GM19463 (cell line): ENCODE results near the gene CSTPP1.
"Not testable (repeated sequence)": the region's sequence is repeated elsewhere in the genome, so short reads cannot be mapped to it uniquely, and the experiment has no call there.

Experiments
- ATAC-seq: cut with Tn5 transposase; IDR thresholded peaks from one replicate; pipeline ENCODE4 v1.9.1; 2021; ENCODE audit warnings: mild to moderate bottlenecking, moderate library complexity; ENCODE audit not compliant: unreplicated experiment

CSTPP1 gene

DNA sequence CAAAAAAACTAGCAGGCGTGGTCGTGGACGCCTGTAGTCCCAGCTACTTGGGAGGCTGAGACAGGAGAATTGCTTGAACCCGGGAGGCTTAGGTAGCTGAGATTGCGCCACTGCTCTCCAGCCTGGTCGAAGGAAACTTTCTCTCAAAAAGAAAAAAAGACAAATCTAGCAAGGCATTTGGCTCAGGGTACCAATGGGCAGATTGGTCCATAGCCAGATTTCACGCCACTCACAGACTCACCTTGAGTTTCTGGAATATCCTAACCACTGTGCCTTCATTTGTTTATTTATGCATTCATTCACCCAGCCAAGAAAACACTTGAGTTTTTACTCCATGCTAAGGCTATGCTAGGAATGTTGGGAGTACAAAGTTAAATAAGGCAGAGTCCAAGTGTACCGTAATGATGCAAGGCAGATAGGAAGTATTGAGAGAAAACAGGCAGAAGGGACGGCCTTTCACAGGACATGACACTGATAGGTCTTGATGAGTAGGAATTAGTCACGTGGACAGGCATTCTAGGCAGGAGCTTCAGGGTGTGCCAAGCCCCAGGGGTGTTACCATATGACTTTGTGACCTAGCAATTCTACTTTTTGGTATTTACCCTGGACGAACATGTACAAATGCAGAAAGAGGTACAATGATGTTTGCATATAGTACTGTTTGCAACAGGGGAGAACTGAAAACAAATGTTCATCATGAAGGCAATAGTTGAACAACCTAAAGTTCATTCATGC, 252.7 kb downstream of the CSTPP1 start:
- no peak for ATAC-seq

DNA sequence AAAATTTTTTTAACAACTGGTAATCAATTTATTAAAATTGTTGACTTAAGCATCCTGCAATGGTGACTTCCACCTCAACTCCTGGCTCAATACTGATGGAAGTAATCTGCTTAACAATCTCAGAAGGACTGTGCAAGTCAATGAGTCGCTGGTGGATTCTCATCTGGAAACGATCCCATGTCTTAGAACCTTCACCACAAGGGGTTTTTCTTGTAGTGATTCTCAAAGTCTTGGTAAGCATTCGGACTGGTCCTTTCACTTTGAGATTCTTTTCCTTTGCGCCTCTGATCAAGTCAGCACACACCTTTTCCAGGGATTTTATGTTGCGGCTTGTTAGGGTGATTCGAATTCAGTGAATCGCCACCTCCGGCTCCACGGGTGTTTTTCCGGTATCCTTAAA, 254.6 kb downstream of the CSTPP1 start:
- not testable (repeated sequence) for ATAC-seq

DNA sequence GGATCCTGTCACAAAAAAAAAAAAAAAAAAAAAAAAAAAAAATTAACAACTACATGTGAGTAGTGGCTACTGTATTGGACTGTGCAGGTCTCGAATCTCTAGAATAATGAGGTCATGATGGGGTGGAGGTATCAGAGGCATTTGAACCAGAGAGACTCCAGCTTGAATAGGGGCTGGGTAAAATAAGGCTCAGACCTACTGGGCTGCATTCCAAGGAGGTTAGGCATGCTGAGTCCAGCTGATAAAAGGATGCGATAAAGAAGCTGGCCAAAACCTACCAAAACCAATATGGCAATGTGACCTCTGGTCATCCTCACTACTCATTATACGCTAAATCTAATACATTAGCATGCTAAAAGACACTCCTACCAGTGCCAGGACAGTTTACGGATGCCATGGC, 255.6 kb downstream of the CSTPP1 start:
- no peak for ATAC-seq

DNA sequence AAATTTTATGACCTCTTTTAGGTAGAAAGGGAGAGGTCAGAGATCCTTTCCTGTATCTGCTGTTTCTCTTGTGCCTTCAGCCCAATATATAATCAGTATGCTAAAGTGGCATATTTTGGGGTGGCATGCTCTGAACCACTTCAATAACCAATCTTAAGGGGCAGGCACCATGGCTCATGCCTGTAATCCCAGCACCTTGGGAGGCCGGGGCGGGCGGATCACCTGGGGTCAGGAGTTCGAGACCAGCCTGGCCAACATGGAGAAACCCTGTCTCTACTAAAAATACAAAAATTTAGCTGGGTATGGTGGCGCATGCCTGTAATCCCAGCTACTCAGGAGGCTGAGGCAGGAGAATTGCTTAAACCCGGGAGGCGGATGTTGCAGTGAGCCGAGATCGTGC, 261.6 kb downstream of the CSTPP1 start:
- ATAC-seq, result not testable (repeated sequence)

DNA sequence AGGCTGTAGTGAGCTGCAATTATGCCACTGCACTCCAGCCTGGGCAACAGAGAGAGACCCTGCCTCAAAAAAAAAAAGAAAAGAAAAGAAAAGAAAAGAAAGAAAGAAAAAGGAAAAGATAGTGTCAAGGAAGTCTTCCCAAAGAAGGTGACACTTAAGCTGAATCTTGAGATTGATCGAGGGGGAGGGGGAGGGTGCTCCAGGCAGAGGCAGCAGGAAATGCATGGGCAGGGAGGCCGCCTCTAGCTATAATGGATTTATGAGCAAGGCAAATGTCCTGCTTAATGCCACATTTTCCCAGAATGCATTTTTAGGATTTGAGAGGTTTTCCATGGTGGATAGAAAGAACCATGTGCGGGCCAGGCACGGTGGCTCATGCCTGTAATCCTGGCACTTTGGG, 264.5 kb downstream of the CSTPP1 start:
- ATAC-seq, result no peak

DNA sequence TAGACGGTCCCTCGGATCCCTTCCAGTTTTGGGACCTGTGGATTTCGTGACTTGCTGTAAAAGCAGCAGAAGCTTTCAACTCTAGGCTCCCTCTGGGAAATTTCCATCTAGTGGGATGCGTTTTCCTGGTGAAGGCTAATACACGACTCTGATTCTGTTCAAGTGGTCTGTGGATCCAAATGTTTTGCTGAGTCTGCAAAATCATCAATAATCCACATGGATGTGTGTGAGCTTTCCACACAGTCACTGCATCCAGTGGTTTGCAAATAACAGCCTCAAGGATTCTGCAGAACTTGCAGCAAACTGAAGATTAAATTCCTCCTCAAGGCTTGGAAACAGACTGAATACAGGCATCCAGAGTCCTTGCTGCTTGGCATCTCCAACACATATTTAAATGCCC, 266.0 kb downstream of the CSTPP1 start:
- ATAC-seq, result no peak

DNA sequence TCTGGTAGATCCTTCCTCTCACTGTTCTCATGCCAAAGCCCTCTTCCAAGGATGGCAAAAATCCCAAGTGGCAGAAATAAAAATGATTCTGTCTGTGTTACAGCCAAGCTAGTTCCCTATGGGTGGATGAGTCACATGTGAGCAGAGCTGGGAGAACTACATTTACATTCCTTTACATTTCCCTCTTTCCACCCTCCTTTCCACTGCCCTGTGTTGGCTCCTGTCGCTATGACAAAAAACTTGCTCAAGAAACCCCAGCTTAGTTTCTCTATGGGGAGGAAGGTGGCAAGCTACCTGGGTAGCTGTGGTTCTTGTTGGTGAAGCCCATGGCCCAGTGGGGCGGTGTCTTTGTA, 268.1 kb downstream of the CSTPP1 start:
- no peak for ATAC-seq

DNA sequence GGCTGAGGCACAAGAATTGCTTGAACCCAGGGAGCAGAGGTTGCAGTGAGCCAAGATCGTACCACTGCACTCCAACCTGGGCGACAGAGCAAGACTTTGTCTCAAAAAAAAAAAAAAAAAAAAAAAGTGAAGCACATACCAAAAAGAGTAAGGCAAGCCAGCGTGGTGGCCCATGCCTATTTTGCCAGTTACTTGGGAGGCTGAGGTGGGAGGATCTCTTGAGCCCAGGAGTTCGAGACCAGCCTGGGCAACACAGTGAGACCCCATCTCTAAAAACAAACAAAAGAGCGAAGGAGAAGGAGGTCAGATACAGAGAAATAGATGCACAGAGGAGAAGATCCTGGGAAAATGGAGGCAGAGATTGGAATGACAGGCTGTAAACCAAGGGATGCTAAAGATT, 270.0 kb downstream of the CSTPP1 start:
- ATAC-seq, result not testable (repeated sequence)

DNA sequence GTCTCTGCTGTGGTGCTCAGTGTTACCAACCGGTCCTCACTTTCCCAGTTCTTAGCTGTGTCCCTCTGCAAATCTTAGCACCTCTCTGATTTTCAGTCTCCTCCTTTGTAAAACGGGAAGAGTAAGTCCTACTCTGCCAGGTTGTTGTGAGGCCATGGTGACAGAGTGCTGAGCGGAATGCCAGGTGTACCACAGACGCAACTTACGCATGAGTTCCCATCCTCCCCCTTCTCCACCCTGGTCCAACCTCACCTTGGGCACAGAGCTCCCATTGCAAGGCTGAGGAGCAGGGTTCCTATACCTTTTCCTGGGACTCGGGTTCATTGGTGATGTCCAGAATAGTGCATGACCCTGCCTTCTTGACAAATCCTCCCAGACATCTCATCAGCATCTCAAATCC, 270.9 kb downstream of the CSTPP1 start:
- ATAC-seq, result no peak

DNA sequence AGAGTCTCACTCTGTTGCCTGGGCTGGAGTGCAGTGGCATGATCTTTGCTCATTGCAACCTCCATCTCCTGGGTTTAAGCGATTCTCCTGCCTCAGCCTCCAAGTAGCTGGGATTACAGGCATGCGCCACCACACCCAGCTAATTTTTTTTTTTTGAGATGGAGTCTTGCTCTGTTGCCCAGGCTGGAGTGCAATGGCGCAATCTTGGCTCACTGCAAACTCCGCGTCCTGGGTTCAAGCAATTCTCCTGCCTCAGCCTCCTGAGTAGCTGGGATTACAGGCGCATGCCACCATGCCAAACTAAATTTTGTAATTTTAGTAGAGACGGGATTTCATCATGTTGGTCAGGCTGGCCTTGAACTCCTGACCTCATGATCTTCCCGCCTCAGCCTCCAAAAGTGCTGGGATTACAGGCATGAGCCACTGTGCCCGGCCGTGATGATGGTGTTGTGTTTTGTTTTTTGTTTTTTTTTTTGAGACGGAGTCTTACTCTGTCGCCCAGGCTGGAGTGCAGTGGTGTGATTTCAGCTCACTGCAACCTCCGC, 271.5 kb downstream of the CSTPP1 start:
- not testable (repeated sequence) for ATAC-seq

DNA sequence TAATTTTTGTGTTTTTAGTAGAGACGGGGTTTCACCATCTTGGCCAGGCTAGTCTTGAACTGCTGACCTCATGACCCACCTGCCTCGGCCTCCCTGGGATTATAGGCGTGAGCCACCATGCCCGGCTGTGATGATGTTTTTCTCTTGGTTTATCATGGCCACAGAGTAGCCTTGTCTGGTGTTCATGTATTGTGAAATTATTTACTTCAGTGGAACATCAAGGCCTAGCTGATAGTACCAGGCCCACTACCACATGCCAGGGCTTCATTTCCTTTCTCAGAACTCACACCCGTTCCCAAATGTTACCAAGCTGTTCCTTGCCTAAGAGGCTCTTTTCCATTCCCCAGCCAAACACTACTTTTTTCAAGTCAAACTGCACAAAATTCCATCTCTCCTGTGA, 272.1 kb downstream of the CSTPP1 start:
- ATAC-seq, result no peak
